Fibroblast of pulmonary artery (primary cell): ENCODE results near the gene MSLN.

ENCODE experiments used
- DNase-seq: peaks from one replicate; pipeline ENCODE4 v3.0.0-alpha.2; 2010; ENCODE audit warnings: low read depth
- H3K4me3 ChIP-seq: replicated peaks from 2 replicates; pipeline ENCODE4 v1.5.1; 2011; ENCODE audit warnings: low read depth, mild to moderate bottlenecking, control low read depth, low read length, moderate library complexity
- CTCF ChIP-seq: IDR thresholded peaks from 2 replicates; pipeline ENCODE4 v1.5.1; 2011; ENCODE audit warnings: mild to moderate bottlenecking, control low read depth, low read length, inconsistent platforms; ENCODE audit errors: missing control alignments

Gene MSLN

GRCh38 chr16:719815-720446 lies 40.6 kb upstream of the MSLN start:
- no peak for DNase-seq

DNA sequence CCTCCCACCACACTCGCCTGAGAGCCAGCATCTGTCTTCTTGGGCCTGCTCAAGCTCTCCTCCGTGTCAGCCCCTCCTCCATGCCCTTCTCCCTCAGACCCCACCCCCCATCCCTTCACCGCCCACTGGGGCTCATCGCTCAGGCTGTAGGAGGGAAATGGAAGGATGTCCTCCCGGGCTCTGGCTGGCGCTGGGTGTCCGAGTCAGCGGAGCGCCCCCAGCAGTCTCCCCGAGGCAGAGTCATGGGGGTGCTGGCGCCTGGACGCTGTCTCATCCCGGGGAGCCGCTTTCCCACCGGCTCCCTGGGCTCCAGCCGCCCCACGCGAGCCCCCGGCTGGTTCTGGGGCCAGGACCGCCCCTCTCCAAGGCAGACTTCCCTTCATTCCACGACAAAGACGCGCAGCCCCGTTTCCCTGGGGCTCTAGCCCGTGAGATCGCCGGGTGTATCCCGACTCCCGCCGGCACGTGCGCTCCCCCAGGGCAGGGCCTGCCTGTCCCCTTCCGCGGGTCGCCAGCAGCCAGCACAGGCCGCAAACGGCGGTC lies 40.0 kb upstream of the MSLN start:
- peak; percentile 18 for TF ChIP-seq CTCF
- DNase-seq, result peak; percentile 67
- peak overlapping the region; percentile 70 for H3K4me3 ChIP-seq

More at GRCh38 chr16:719815-720446, 40.6 kb upstream of the MSLN start:
- H3K4me3 ChIP-seq, result peak overlapping the region; percentile 70
- TF ChIP-seq CTCF, result peak; percentile 19

DNA sequence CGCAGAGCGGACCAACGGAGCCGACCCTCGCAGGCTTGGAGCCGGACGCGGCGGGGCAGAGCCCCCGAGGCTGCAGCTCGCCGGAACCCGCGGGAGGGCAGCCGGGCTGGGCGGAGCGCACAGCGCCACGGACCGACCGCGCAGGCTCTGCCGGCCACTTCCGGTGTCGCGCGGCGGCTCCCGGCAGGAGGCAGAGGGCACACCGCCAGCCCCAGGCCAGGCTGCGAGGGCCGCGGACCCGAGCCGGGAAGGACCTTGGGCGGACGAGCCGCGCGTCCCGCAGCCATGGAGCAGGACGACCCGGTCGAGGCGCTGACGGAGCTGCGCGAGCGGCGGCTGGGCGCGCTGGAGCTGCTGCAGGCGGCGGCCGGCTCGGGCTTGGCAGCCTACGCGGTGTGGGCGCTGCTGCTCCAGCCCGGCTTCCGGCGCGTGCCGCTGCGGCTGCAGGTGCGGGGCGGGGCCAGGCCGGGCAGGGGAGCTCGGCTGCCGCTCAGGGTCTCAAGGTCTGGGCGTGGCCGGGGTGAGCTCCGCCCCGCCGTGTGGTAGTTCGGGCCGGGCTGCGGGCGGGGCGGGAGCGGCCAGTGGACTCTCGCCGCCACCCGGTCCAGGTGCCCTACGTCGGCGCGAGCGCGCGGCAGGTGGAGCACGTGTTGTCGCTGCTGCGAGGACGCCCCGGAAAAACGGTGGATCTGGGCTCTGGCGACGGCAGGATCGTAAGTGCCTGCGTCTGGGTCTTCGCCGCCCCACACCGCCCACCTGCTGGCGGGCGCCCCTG lies 39.4 kb upstream of the MSLN start, which contains the start of gene ANTKMT:
Gene ANTKMT (plus strand): TSS at position 157 of the 775 bp plus-strand sequence. CDS start 129 bp downstream, at position 286.
- TF ChIP-seq CTCF, result no peak
- peak; percentile 71 for DNase-seq
- H3K4me3 ChIP-seq, result peak within 1 kb of the TSS; percentile 70

GRCh38 chr16:721765-722540 lies 38.6 kb upstream of the MSLN start:
- peak overlapping the region; percentile 70 for H3K4me3 ChIP-seq
- no peak for TF ChIP-seq CTCF
- no peak for DNase-seq

DNA sequence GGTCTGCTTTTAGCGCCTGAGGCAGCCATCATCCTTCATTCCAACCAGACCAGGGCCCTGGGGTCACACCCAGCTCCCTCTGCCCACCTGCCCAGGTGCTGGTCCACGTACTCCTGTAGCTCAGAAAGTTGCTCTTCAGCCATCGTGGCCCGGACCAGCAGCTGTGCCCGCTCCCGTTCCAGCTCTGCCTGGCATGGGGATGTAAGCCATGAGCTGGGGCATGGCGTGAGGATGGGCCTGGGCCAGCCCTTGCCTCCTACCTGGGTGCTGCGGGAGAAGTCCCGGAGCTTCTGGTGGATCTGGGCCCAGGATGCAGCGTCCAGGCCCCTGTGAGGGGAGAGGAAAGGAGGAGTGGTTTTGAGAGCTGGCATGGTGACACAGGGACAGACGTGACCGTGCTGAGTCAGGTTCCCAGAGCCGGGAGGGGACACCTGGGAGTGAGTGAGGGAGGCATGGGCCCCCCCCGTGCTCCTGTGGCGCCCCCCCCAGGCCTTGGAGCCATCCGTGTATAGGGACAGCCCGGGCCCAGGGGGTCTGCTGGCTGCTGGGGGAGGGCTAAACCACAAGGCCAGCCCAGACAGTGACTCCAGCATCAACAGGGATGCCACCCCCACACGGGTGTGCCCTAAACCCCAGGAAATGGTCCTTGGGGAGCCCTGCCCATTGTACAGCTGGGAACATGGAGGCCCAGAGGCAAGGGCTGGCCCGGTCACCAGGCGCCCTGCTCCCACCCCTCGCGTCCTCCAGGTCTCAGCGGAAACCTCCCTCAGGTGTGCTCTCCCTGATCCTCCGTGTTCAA lies 37.5 kb upstream of the MSLN start:
- H3K4me3 ChIP-seq, result no peak overlapping the region
- no peak for DNase-seq
- TF ChIP-seq CTCF, result no peak

- no peak overlapping the region for H3K4me3 ChIP-seq
- no peak for TF ChIP-seq CTCF
- DNase-seq, result no peak
Observed at GRCh38 chr16:723695-724094, 36.8 kb upstream of the MSLN start.
